ENCODE measurements around the gene TDRD5. TPM values are rescaled to one million over a fixed set of nuclear protein-coding genes. Genes with fewer than 3 reads are reported as not detected.

TDRD5 gene
- total and polyA plus RNA-seq, 2 experiments from 2014 or later = 1.4 TPM; not detected in 1

- TF ChIP-seq ZNF462 (CRISPR knock-in tag; IDR thresholded peaks at IDR 0.05) = no peak
- no peak for TF ChIP-seq NANOG (IDR thresholded peaks at IDR 0.05; ENCODE audit: borderline replicate concordance)
Observed at GRCh38 chr1:179548666-179549367, 42.8 kb upstream of the TDRD5 start (continued).

GRCh38 chr1:179549368-179549700 lies 42.3 kb upstream of the TDRD5 start:
- H3K27ac ChIP-seq (ENCODE audit: low read depth) = no peak overlapping the region
- H3K27me3 ChIP-seq (ENCODE audit: insufficient read depth) = no peaks in the 10 kb centered on the region
- H4K20me1 ChIP-seq (replicated peaks; ENCODE audit: insufficient read depth) = no peaks in the 10 kb centered on the region
- H2AFZ ChIP-seq = 0 out of 2 replicates have a peak overlapping the region, but pooled peaks have one; percentile 18
- Mint-ChIP-seq H3K27me3 (ENCODE audit: insufficient read depth, low read depth, poor library complexity) (peaks cover 3% of the 10 kb centered on the region), H3K4me1 (peaks cover 6% of the 10 kb centered on the region; the same call in 2 of the 3 replicates), H3K27ac (no peak overlapping the region), H3K36me3 (ENCODE audit: low read depth) (no peaks in the 10 kb centered on the region), H3K4me3 (no peak overlapping the region), H3K9me3 (no peaks in the 10 kb centered on the region)
- no peak overlapping the region for H3K4me3 ChIP-seq
- H3K4me1 ChIP-seq (ENCODE audit: insufficient read depth) = no peaks in the 10 kb centered on the region
- no peaks in the 10 kb centered on the region for H3F3A ChIP-seq (replicated peaks; ENCODE audit: low read depth)
- H3K79me2 ChIP-seq (replicated peaks; ENCODE audit: insufficient read depth) = no peaks in the 10 kb centered on the region
- no peaks in the 10 kb centered on the region; the same call in 1 of the 2 replicates for H3K9me2 ChIP-seq (ENCODE audit: insufficient read depth)
- ATAC-seq (no peak), DNase-seq (ENCODE audit: low spot score) (no peak)
- no peaks in the 10 kb centered on the region for H3K36me3 ChIP-seq (ENCODE audit: insufficient read depth)
- H3K4me2 ChIP-seq = no peak overlapping the region
- TF ChIP-seq ZNF462 (CRISPR knock-in tag; IDR thresholded peaks at IDR 0.05) (no peak), ZNF114 (CRISPR knock-in tag; IDR thresholded peaks at IDR 0.05) (no peak), CREB1 (CRISPR knock-in tag; IDR thresholded peaks at IDR 0.05; ENCODE audit: low read depth) (no peak), CTCF (conservative IDR thresholded peaks at IDR 0.05; ENCODE audit: low read depth in 2 of 2) (no peak), POLR2AphosphoS5 (IDR thresholded peaks at IDR 0.05; ENCODE audit: low read depth) (no peak), STAT1 (IDR thresholded peaks at IDR 0.05; ENCODE audit: unreplicated experiment) (no peak)
